GM23338 (cell line): ENCODE results near the gene URM1. TPM values are rescaled to one million over a fixed set of nuclear protein-coding genes. Genes with fewer than 3 reads are reported as not detected.

Experiments
- ATAC-seq: fragments of 200-7000 bp; cut with Tn5 transposase; 3 replicates; pipeline ENCODE4 v1.9.1; 2020
- DNase-seq: peaks from one replicate; pipeline ENCODE4 v3.0.0-alpha.2; 2015; ENCODE audit warnings: low spot score
- H2AFZ ChIP-seq: fragments of 200-600 bp; sonication (generic); 2 replicates; pipeline ENCODE4 v1.8.0; 2016; ENCODE audit warnings: antibody characterized with exemption, mild to moderate bottlenecking, moderate library complexity
- H3F3A ChIP-seq: fragments of 200-600 bp; sonication (generic); replicated peaks from 2 replicates; pipeline ENCODE4 v1.8.0; 2017; ENCODE audit warnings: antibody characterized with exemption, mixed run types, low read depth
- H3K27ac ChIP-seq: fragments of 200-600 bp; sonication (generic); 2 replicates; pipeline ENCODE4 v1.6.1; 2016; ENCODE audit warnings: low read depth
- H3K27me3 ChIP-seq: fragments of 200-600 bp; sonication (generic); 2 replicates; pipeline ENCODE4 v1.8.0; 2016; ENCODE audit warnings: mild to moderate bottlenecking, mixed run types, moderate library complexity; ENCODE audit not compliant: insufficient read depth
- H3K36me3 ChIP-seq: fragments of 200-600 bp; sonication (generic); 2 replicates; pipeline ENCODE4 v1.8.0; 2016; ENCODE audit warnings: mild to moderate bottlenecking; ENCODE audit not compliant: insufficient read depth
- H3K4me1 ChIP-seq: fragments of 200-600 bp; sonication (generic); 2 replicates; pipeline ENCODE4 v1.8.0; 2016; ENCODE audit warnings: mild to moderate bottlenecking, moderate library complexity; ENCODE audit not compliant: insufficient read depth
- H3K4me2 ChIP-seq: fragments of 200-600 bp; sonication (generic); 2 replicates; pipeline ENCODE4 v1.7.1; 2017; ENCODE audit warnings: mixed run types
- H3K4me3 ChIP-seq: fragments of 200-600 bp; sonication (generic); 2 replicates; pipeline ENCODE4 v1.6.1; 2016; ENCODE audit warnings: mixed run types
- H3K79me2 ChIP-seq: fragments of 200-600 bp; sonication (generic); replicated peaks from 2 replicates; pipeline ENCODE4 v1.8.0; 2017; ENCODE audit warnings: mild to moderate bottlenecking; ENCODE audit not compliant: insufficient read depth
- H3K9me2 ChIP-seq: fragments of 200-600 bp; sonication (generic); 2 replicates; pipeline ENCODE4 v1.8.0; 2017; ENCODE audit not compliant: insufficient read depth
- H4K20me1 ChIP-seq: fragments of 200-600 bp; sonication (generic); replicated peaks from 2 replicates; pipeline ENCODE4 v1.8.0; 2017; ENCODE audit warnings: mild to moderate bottlenecking; ENCODE audit not compliant: insufficient read depth
- H3K27ac Mint-ChIP-seq: 2 replicates; pipeline ENCODE4 v1.8.0; 2020; ENCODE audit warnings: inconsistent platforms, mild to moderate bottlenecking, moderate library complexity, mixed read lengths
- H3K27me3 Mint-ChIP-seq: 3 replicates; pipeline ENCODE4 v1.8.0; 2022; ENCODE audit warnings: low read depth, mild to moderate bottlenecking, moderate library complexity, mixed read lengths, inconsistent platforms; ENCODE audit not compliant: insufficient read depth, poor library complexity
- H3K36me3 Mint-ChIP-seq: 3 replicates; pipeline ENCODE4 v1.8.0; 2021; ENCODE audit warnings: low read depth, mild to moderate bottlenecking, inconsistent platforms, moderate library complexity, mixed read lengths
- H3K4me1 Mint-ChIP-seq: 3 replicates; pipeline ENCODE4 v1.8.0; 2020; ENCODE audit warnings: mild to moderate bottlenecking, inconsistent platforms, mixed read lengths
- H3K4me3 Mint-ChIP-seq: 3 replicates; pipeline ENCODE4 v1.8.0; 2021; ENCODE audit warnings: moderate library complexity, mild to moderate bottlenecking, inconsistent platforms, mixed read lengths
- H3K9me3 Mint-ChIP-seq: 3 replicates; pipeline ENCODE4 v1.8.0; 2020; ENCODE audit warnings: moderate library complexity, mild to moderate bottlenecking, inconsistent platforms, mixed read lengths
- ETS1 ChIP-seq: IDR thresholded peaks from 2 replicates; pipeline ENCODE4 v1.6.1; 2016; ENCODE audit warnings: antibody characterized with exemption
- EZH2 ChIP-seq: fragments of 200-600 bp; sonication (generic); IDR thresholded peaks from one replicate; pipeline ENCODE4 v1.8.0; 2017; ENCODE audit warnings: antibody characterized with exemption, mild to moderate bottlenecking, low read depth; ENCODE audit not compliant: unreplicated experiment
- EZH2phosphoT487 ChIP-seq: fragments of 200-600 bp; sonication (generic); IDR thresholded peaks from one replicate; pipeline ENCODE4 v1.8.1; 2018; ENCODE audit warnings: antibody characterized with exemption; ENCODE audit not compliant: unreplicated experiment
- JUNB ChIP-seq: IDR thresholded peaks from one replicate; pipeline ENCODE4 v1.6.1; 2016; ENCODE audit warnings: antibody characterized with exemption; ENCODE audit not compliant: unreplicated experiment
- NANOG ChIP-seq: IDR thresholded peaks from 2 replicates; pipeline ENCODE4 v1.6.1; 2016; ENCODE audit warnings: antibody characterized with exemption, borderline replicate concordance
- POLR2AphosphoS5 ChIP-seq: IDR thresholded peaks from 2 replicates; pipeline ENCODE4 v1.6.1; 2016; ENCODE audit warnings: antibody characterized with exemption, low read depth
- ZNF114 ChIP-seq: fragments of 250-450 bp; sonication (Bioruptor Pico); IDR thresholded peaks from 2 replicates; pipeline ENCODE4 v1.5.0; 2020; ENCODE audit warnings: mild to moderate bottlenecking, moderate library complexity
- ZNF331 ChIP-seq: fragments of 250-450 bp; sonication (Bioruptor Pico); IDR thresholded peaks from 2 replicates; pipeline ENCODE4 v1.5.0; 2020; ENCODE audit warnings: low read depth, mild to moderate bottlenecking, moderate library complexity
- polyA plus RNA-seq: library from polyadenylated mRNA; unstranded; fragments of >200 nt; fragmentation: Nextera tagmentation; extraction: Ambion mirVana; gene quantifications from 2 replicates; pipeline ENCODE4 v1.2.1, GENCODE V29; 2016
- total RNA-seq: library from RNA; depleted of rRNA; stranded (reverse); fragments of >200 nt; shearing (Covaris generic); gene quantifications from 2 replicates; pipeline ENCODE4 v1.2.3, GENCODE V29; 2014
- TF ChIP-seq, protein P1 (sequence below), 2 experiments: fragments of 200-600 bp in 1 of 2; sonication (generic) in 1 of 2; conservative IDR thresholded peaks; 2 replicates each; pipeline versions ENCODE4 v1.5.1 to v1.6.1; 2016 to 2017; ENCODE audit warnings: antibody characterized with exemption in 2 of 2, low read depth in 2 of 2, mild to moderate bottlenecking in 2 of 2, moderate library complexity in 1 of 2
- TF ChIP-seq, protein P2 (sequence below): fragments of 250-450 bp; sonication (Bioruptor Pico); IDR thresholded peaks from 2 replicates; pipeline ENCODE4 v1.5.0; 2020; ENCODE audit warnings: mild to moderate bottlenecking, moderate library complexity

The URM1 gene
- total and polyA plus RNA-seq, 2 experiments from 2014 or later = 28.6 to 47.8 TPM

DNA sequence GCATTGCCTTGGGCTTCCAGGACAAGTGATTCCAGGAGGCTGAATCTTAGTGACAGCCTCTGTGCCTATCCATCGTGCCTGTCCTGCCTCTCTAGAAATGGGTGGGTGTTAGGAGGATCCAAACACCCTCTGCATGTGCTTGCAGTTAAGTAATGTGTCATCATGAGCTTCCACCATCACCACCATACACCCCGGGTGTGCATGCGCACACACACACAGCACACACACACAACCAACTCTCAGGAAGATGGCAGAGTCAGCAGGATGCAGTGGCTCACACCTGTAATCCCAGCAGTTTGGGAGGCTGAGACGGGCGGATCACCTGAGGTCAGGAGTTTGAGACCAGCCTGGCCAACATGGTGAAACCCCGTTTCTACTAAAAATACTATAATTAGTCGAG, 26.7 kb downstream of the URM1 start:
- DNase-seq = no peak
- H3K9me3 Mint-ChIP-seq = no peaks in the 10 kb centered on the region
- H3K27me3 Mint-ChIP-seq = peaks cover 96% of the 10 kb centered on the region
- H3K4me2 ChIP-seq = no peak overlapping the region
- H3K27ac Mint-ChIP-seq = no peak overlapping the region
- TF ChIP-seq ETS1 (no peak), POLR2AphosphoS5 (no peak), JUNB (no peak), EZH2 (no peak), ZNF114 (CRISPR knock-in tag) (no peak), NANOG (no peak), ZNF331 (CRISPR knock-in tag) (no peak), EZH2phosphoT487 (no peak)
- TF ChIP-seq, protein P1, sequence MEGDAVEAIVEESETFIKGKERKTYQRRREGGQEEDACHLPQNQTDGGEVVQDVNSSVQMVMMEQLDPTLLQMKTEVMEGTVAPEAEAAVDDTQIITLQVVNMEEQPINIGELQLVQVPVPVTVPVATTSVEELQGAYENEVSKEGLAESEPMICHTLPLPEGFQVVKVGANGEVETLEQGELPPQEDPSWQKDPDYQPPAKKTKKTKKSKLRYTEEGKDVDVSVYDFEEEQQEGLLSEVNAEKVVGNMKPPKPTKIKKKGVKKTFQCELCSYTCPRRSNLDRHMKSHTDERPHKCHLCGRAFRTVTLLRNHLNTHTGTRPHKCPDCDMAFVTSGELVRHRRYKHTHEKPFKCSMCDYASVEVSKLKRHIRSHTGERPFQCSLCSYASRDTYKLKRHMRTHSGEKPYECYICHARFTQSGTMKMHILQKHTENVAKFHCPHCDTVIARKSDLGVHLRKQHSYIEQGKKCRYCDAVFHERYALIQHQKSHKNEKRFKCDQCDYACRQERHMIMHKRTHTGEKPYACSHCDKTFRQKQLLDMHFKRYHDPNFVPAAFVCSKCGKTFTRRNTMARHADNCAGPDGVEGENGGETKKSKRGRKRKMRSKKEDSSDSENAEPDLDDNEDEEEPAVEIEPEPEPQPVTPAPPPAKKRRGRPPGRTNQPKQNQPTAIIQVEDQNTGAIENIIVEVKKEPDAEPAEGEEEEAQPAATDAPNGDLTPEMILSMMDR (conservative IDR thresholded peaks at IDR 0.05; ENCODE audit: low read depth in 2 of 2) = no peak
- H3K4me3 Mint-ChIP-seq = no peak overlapping the region
- no peaks in the 10 kb centered on the region for H3K79me2 ChIP-seq
- H3K4me1 Mint-ChIP-seq = peaks cover 24% of the 10 kb centered on the region; the same call in 2 of the 3 replicates
- no peak for ATAC-seq
- H3K27me3 ChIP-seq = peaks cover 100% of the 10 kb centered on the region
- H3K9me2 ChIP-seq = no peaks in the 10 kb centered on the region
- peaks cover 33% of the 10 kb centered on the region for H3K4me1 ChIP-seq
- H3K27ac ChIP-seq = no peak overlapping the region
- no peaks in the 10 kb centered on the region; the same call in 2 of the 3 replicates for H3K36me3 Mint-ChIP-seq
- peaks cover 15% of the 10 kb centered on the region; the same call in 1 of the 2 replicates for H4K20me1 ChIP-seq
- H3K36me3 ChIP-seq = no peaks in the 10 kb centered on the region
- H2AFZ ChIP-seq = no peak overlapping the region
- H3K4me3 ChIP-seq = no peak overlapping the region
- peaks cover 25% of the 10 kb centered on the region for H3F3A ChIP-seq

- Histone ChIP-seq H3K4me1 (peaks cover 16% of the 10 kb centered on the region; the same call in 1 of the 2 replicates), H3K36me3 (no peaks in the 10 kb centered on the region), H2AFZ (no peak overlapping the region), H3F3A (peaks cover 12% of the 10 kb centered on the region), H3K79me2 (no peaks in the 10 kb centered on the region), H3K27me3 (peaks cover 100% of the 10 kb centered on the region), H3K27ac (no peak overlapping the region), H4K20me1 (peaks cover 15% of the 10 kb centered on the region; the same call in 1 of the 2 replicates), H3K4me3 (no peak overlapping the region), H3K9me2 (no peaks in the 10 kb centered on the region), H3K4me2 (no peak overlapping the region)
- peaks cover 10% of the 10 kb centered on the region; the same call in 2 of the 3 replicates for H3K4me1 Mint-ChIP-seq
- no peak overlapping the region for H3K4me3 Mint-ChIP-seq
- H3K9me3 Mint-ChIP-seq = no peaks in the 10 kb centered on the region
- no peak overlapping the region for H3K27ac Mint-ChIP-seq
- H3K27me3 Mint-ChIP-seq = peaks cover 97% of the 10 kb centered on the region
- H3K36me3 Mint-ChIP-seq = no peaks in the 10 kb centered on the region; the same call in 2 of the 3 replicates
- ATAC-seq = no peak
- DNase-seq = no peak
- TF ChIP-seq, protein P1 (conservative IDR thresholded peaks at IDR 0.05; ENCODE audit: low read depth in 2 of 2) = no peak
- TF ChIP-seq ZNF114 (CRISPR knock-in tag) = no peak
- TF ChIP-seq, protein P2, sequence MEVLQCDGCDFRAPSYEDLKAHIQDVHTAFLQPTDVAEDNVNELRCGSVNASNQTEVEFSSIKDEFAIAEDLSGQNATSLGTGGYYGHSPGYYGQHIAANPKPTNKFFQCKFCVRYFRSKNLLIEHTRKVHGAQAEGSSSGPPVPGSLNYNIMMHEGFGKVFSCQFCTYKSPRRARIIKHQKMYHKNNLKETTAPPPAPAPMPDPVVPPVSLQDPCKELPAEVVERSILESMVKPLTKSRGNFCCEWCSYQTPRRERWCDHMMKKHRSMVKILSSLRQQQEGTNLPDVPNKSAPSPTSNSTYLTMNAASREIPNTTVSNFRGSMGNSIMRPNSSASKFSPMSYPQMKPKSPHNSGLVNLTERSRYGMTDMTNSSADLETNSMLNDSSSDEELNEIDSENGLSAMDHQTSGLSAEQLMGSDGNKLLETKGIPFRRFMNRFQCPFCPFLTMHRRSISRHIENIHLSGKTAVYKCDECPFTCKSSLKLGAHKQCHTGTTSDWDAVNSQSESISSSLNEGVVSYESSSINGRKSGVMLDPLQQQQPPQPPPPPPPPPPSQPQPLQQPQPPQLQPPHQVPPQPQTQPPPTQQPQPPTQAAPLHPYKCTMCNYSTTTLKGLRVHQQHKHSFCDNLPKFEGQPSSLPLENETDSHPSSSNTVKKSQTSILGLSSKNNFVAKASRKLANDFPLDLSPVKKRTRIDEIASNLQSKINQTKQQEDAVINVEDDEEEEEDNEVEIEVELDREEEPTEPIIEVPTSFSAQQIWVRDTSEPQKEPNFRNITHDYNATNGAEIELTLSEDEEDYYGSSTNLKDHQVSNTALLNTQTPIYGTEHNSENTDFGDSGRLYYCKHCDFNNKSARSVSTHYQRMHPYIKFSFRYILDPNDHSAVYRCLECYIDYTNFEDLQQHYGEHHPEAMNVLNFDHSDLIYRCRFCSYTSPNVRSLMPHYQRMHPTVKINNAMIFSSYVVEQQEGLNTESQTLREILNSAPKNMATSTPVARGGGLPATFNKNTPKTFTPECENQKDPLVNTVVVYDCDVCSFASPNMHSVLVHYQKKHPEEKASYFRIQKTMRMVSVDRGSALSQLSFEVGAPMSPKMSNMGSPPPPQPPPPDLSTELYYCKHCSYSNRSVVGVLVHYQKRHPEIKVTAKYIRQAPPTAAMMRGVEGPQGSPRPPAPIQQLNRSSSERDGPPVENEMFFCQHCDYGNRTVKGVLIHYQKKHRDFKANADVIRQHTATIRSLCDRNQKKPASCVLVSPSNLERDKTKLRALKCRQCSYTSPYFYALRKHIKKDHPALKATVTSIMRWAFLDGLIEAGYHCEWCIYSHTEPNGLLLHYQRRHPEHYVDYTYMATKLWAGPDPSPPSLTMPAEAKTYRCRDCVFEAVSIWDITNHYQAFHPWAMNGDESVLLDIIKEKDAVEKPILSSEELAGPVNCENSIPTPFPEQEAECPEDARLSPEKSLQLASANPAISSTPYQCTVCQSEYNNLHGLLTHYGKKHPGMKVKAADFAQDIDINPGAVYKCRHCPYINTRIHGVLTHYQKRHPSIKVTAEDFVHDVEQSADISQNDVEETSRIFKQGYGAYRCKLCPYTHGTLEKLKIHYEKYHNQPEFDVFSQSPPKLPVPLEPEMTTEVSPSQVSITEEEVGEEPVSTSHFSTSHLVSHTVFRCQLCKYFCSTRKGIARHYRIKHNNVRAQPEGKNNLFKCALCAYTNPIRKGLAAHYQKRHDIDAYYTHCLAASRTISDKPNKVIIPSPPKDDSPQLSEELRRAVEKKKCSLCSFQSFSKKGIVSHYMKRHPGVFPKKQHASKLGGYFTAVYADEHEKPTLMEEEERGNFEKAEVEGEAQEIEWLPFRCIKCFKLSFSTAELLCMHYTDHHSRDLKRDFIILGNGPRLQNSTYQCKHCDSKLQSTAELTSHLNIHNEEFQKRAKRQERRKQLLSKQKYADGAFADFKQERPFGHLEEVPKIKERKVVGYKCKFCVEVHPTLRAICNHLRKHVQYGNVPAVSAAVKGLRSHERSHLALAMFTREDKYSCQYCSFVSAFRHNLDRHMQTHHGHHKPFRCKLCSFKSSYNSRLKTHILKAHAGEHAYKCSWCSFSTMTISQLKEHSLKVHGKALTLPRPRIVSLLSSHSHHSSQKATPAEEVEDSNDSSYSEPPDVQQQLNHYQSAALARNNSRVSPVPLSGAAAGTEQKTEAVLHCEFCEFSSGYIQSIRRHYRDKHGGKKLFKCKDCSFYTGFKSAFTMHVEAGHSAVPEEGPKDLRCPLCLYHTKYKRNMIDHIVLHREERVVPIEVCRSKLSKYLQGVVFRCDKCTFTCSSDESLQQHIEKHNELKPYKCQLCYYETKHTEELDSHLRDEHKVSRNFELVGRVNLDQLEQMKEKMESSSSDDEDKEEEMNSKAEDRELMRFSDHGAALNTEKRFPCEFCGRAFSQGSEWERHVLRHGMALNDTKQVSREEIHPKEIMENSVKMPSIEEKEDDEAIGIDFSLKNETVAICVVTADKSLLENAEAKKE (CRISPR knock-in tag) = no peak
These were observed 28.7 kb downstream of the URM1 start for GRCh38 chr9:128399861-128400260.
